ENCODE data around the gene ATG16L2. TPM values are rescaled to one million over a fixed set of nuclear protein-coding genes. Genes with fewer than 3 reads are reported as not detected.

ATG16L2 gene
- total and polyA plus RNA-seq, 2 donors (not counting 3 experiments of a cell fraction or from before 2014, with no cell fraction given) = 26.5 to 30.5 TPM

DNA sequence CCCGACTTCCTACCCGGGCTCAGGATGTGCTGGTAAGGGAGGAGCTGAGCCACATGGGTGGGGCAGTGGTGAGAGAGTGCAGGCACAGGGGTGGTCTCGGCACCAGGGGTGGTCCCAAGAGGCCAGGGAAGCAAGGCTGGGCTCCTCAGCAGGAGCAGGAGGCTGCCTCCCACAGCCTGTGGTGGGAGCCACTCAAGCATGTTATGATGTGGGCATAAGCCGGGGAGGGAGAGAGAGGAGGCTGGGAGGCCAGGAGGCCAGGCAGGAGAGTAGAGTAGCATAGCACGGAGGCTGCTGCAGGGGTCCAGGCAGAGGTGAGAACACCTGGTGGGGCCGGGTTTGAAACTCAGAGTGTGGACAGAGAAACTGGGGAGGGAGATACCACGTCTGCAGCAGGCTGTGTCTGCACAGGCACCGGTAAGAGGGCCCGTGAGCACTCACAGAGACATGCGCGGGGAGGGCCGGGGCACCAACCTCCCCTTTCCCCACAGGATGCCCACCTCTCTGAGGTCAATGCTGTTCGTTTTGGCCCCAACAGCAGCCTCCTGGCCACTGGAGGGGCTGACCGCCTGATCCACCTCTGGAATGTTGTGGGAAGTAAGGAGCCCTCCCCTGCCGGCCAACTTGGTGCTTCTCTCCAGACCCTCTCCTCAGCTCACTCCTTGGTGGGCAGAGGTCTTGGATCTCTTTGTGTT is 10.7 kb downstream of the ATG16L2 start:
- H3K9me3 ChIP-seq (replicated peaks; ENCODE audit: control insufficient read depth, insufficient read depth, low read length) = no peaks in the 10 kb centered on the region
- no peaks in the 10 kb centered on the region for H3K36me3 ChIP-seq (ENCODE audit: control insufficient read depth in 2 of 2, extremely low read depth in 1 of 2, insufficient read depth in 2 of 2, low read length in 2 of 2)
- BruUV-seq (replicated peaks) = no TSS peak
- no peak overlapping the region for H3K4me3 ChIP-seq (replicated peaks in 1 of 3; ENCODE audit: insufficient read depth in 1 of 3, low read depth in 1 of 3, low read length in 3 of 3)
- intact Hi-C loops (cut with micrococcal nuclease) (loop anchor here (10.0 kb wide), 1 partner anchor 550 kb away; the partner anchor contains the start of gene RELT), dilution Hi-C loops (cut with MboI; ENCODE audit: extremely low pct_ligation_motif_present, low sequenced_read_pairs) (no loop called here)
- H4K20me1 ChIP-seq (replicated peaks; ENCODE audit: control insufficient read depth, extremely low read depth, insufficient read depth, low read length) = no peaks in the 10 kb centered on the region
- no peak for FAIRE-seq
- no peaks in the 10 kb centered on the region for H3K79me2 ChIP-seq (ENCODE audit: control insufficient read depth, insufficient read depth, low read length)
- H2AFZ ChIP-seq (ENCODE audit: low read depth, low read length) = no peak overlapping the region
- no peak for DNase-seq (ENCODE audit: low read depth, low spot score)
- H3K27me3 ChIP-seq (ENCODE audit: control insufficient read depth in 2 of 2, insufficient read depth in 2 of 2, low read length in 2 of 2) = no peaks in the 10 kb centered on the region
- no peak overlapping the region for H3K9ac ChIP-seq (replicated peaks; ENCODE audit: extremely low read depth, insufficient read depth, low read length)
- no peak overlapping the region for H3K27ac ChIP-seq (ENCODE audit: insufficient read depth, low read depth, low read length)
- CTCF ChIA-PET = interaction anchor here (1.0 to 1.4 kb wide), 2 partner anchors 12 to 464 kb away, joined by 3 read pairs; no protein-coding TSS in a partner anchor
- peaks cover 7% of the 10 kb centered on the region for H3K4me1 ChIP-seq (ENCODE audit: control insufficient read depth, extremely low read depth, insufficient read depth, low read length)
- H3K9me1 ChIP-seq (replicated peaks; ENCODE audit: control insufficient read depth, extremely low read depth, insufficient read depth, low read length) = no peaks in the 10 kb centered on the region
- H3K4me2 ChIP-seq (ENCODE audit: insufficient read depth, low read length) = no peak overlapping the region
- TF ChIP-seq EZH2 (IDR thresholded peaks at IDR 0.05; ENCODE audit: borderline replicate concordance, low read depth, low read length, severe bottlenecking) = no peak
- no peak for TF ChIP-seq GATA2 (IDR thresholded peaks at IDR 0.05; ENCODE audit: insufficient read depth, insufficient read length, low read depth, low read length)
- TF ChIP-seq POLR2A (IDR thresholded peaks at IDR 0.05; ENCODE audit: low read depth, low read length) = no peak
- TF ChIP-seq POLR2AphosphoS5 (IDR thresholded peaks at IDR 0.05; ENCODE audit: insufficient read depth, low read depth, low read length) = no peak
- TF ChIP-seq FOS (IDR thresholded peaks at IDR 0.05; ENCODE audit: borderline replicate concordance, insufficient read depth, low read length) = no peak
- TF ChIP-seq MYC (IDR thresholded peaks at IDR 0.05; ENCODE audit: low read depth, low read length) = no peak
- TF ChIP-seq, protein P1, sequence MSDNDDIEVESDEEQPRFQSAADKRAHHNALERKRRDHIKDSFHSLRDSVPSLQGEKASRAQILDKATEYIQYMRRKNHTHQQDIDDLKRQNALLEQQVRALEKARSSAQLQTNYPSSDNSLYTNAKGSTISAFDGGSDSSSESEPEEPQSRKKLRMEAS (IDR thresholded peaks at IDR 0.05; ENCODE audit: insufficient read depth, insufficient read length) = no peak
- TF ChIP-seq JUN (IDR thresholded peaks at IDR 0.05; ENCODE audit: borderline replicate concordance, insufficient read depth, insufficient read length, low read depth) = no peak
- TF ChIP-seq, protein P2, sequence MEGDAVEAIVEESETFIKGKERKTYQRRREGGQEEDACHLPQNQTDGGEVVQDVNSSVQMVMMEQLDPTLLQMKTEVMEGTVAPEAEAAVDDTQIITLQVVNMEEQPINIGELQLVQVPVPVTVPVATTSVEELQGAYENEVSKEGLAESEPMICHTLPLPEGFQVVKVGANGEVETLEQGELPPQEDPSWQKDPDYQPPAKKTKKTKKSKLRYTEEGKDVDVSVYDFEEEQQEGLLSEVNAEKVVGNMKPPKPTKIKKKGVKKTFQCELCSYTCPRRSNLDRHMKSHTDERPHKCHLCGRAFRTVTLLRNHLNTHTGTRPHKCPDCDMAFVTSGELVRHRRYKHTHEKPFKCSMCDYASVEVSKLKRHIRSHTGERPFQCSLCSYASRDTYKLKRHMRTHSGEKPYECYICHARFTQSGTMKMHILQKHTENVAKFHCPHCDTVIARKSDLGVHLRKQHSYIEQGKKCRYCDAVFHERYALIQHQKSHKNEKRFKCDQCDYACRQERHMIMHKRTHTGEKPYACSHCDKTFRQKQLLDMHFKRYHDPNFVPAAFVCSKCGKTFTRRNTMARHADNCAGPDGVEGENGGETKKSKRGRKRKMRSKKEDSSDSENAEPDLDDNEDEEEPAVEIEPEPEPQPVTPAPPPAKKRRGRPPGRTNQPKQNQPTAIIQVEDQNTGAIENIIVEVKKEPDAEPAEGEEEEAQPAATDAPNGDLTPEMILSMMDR (IDR thresholded peaks at IDR 0.05; ENCODE audit: extremely low read depth in 1 of 2, insufficient read depth in 1 of 2, low read depth in 1 of 2, low read length in 2 of 2) = no peak
- POLR2A ChIA-PET = no interaction called here

Data from endothelial cell of umbilical vein (primary cell).